ENCODE data around the gene NUMA1.
A peak's percentile ranks its signal among the peaks of the same experiment; 100 is the strongest.

The NUMA1 gene, protein sequence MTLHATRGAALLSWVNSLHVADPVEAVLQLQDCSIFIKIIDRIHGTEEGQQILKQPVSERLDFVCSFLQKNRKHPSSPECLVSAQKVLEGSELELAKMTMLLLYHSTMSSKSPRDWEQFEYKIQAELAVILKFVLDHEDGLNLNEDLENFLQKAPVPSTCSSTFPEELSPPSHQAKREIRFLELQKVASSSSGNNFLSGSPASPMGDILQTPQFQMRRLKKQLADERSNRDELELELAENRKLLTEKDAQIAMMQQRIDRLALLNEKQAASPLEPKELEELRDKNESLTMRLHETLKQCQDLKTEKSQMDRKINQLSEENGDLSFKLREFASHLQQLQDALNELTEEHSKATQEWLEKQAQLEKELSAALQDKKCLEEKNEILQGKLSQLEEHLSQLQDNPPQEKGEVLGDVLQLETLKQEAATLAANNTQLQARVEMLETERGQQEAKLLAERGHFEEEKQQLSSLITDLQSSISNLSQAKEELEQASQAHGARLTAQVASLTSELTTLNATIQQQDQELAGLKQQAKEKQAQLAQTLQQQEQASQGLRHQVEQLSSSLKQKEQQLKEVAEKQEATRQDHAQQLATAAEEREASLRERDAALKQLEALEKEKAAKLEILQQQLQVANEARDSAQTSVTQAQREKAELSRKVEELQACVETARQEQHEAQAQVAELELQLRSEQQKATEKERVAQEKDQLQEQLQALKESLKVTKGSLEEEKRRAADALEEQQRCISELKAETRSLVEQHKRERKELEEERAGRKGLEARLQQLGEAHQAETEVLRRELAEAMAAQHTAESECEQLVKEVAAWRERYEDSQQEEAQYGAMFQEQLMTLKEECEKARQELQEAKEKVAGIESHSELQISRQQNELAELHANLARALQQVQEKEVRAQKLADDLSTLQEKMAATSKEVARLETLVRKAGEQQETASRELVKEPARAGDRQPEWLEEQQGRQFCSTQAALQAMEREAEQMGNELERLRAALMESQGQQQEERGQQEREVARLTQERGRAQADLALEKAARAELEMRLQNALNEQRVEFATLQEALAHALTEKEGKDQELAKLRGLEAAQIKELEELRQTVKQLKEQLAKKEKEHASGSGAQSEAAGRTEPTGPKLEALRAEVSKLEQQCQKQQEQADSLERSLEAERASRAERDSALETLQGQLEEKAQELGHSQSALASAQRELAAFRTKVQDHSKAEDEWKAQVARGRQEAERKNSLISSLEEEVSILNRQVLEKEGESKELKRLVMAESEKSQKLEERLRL (N-terminal part only)

DNA sequence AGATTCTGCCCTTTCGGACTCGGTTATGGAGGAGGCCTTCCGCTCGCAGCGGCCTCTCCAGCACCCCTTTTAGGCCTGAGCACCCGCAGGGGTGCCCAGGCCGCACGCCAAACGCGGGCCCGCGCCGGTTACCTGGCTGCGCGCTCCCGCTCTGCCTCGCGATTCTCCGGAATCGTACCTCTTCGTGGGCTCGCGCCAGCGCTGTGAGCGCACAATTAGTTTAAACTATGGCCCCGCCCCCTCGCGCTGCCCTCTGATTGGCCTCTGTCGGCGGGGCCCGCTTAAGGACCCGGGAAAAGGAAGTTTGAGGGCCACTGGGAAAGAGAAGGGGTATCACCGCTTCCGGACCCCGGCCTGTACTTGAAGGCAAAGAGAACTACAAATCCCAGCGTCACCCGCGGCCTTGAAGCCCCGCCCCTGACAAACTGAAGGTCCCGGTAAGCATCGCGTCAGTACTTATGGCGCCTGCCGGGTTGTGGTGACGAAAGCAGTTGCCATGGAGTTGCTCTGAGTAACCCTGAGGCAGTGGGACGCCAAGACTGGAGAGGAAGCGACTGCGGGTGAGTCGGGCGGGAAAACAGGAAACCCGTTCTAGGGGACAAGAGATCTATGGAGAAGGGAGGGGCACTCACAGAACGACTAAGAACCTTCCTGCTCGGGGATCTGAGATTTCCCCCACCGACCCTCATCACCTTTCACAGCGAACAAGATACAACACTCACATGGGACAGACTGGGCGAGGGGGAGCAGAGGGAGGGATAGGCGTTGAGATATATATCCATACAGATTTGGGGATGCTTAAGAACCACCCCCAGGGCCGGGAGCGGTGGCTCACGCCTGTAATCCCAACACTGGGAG is at the start of gene NUMA1, which contains the start of gene LRRC51:
NUMA1 (minus strand) TSS at position 217 of the 858 bp plus-strand sequence. CDS start 44,599 bp downstream, outside the sequence.
LRRC51 (plus strand) TSS at position 525 of the 858 bp plus-strand sequence. CDS start 8,234 bp downstream, outside the sequence.
- no peak for TF ChIP-seq EZH2phosphoT487 (IDR thresholded peaks at IDR 0.05; ENCODE audit: borderline replicate concordance)
- TF ChIP-seq, protein P1, sequence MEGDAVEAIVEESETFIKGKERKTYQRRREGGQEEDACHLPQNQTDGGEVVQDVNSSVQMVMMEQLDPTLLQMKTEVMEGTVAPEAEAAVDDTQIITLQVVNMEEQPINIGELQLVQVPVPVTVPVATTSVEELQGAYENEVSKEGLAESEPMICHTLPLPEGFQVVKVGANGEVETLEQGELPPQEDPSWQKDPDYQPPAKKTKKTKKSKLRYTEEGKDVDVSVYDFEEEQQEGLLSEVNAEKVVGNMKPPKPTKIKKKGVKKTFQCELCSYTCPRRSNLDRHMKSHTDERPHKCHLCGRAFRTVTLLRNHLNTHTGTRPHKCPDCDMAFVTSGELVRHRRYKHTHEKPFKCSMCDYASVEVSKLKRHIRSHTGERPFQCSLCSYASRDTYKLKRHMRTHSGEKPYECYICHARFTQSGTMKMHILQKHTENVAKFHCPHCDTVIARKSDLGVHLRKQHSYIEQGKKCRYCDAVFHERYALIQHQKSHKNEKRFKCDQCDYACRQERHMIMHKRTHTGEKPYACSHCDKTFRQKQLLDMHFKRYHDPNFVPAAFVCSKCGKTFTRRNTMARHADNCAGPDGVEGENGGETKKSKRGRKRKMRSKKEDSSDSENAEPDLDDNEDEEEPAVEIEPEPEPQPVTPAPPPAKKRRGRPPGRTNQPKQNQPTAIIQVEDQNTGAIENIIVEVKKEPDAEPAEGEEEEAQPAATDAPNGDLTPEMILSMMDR (conservative IDR thresholded peaks at IDR 0.05; ENCODE audit: low read length) = no peak
- H3F3A ChIP-seq (ENCODE audit: low read depth) = no peaks in the 10 kb centered on the region
- H3K9ac ChIP-seq (ENCODE audit: low read depth, low read length, poor library complexity, severe bottlenecking) = peak within 1 kb of the TSS; percentile 84
- no peaks in the 10 kb centered on the region for H3K9me3 ChIP-seq (ENCODE audit: insufficient read depth, low read depth, low read length)
- peak within 1 kb of the TSS; percentile 80 for H2AFZ ChIP-seq (ENCODE audit: low read length)
- H3K4me3 ChIP-seq (ENCODE audit: low read length, poor library complexity, severe bottlenecking) = peak within 1 kb of the TSS; percentile 98
- H3K4me1 ChIP-seq (ENCODE audit: insufficient read depth, low read length, poor library complexity, severe bottlenecking) = peaks cover 40% of the 10 kb centered on the region
- no peaks in the 10 kb centered on the region for H3K27me3 ChIP-seq (ENCODE audit: insufficient read depth, low read length, poor library complexity, severe bottlenecking)
- peaks cover 48% of the 10 kb centered on the region for H3K79me2 ChIP-seq (ENCODE audit: insufficient read depth, low read length)
- H4K20me1 ChIP-seq (ENCODE audit: insufficient read depth, low read length, poor library complexity, severe bottlenecking) = peaks cover 30% of the 10 kb centered on the region
- H3K36me3 ChIP-seq (ENCODE audit: insufficient read depth, low read length) = no peaks in the 10 kb centered on the region
- H3K4me2 ChIP-seq (ENCODE audit: low read depth, low read length, poor library complexity, severe bottlenecking) = peak within 1 kb of the TSS; percentile 94
- H3K9me2 ChIP-seq (replicated peaks; ENCODE audit: low read depth, low read length) = no peaks in the 10 kb centered on the region

DNA sequence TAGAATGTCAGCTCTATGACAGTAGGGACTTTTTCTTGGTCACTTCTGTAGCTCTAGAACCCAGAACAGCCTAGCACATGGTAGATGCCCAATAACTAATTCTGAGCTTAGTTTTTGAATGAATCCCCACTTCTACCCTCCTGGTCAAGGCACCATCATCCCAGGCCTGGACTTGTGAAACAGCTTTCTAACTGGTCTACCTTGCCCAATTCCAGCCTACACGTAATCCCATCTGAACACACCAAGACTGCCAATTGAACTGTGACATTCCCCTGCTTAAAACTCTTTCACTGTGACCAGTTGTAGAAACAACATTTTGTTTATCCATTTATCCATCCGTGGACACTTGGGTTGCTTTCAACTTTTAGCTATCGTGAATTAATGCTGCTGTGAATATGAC is 49.0 kb upstream of the NUMA1 start:
- Histone ChIP-seq H3K36me3 (ENCODE audit: insufficient read depth, low read length) (no peaks in the 10 kb centered on the region), H3K9ac (ENCODE audit: low read depth, low read length, poor library complexity, severe bottlenecking) (no peak overlapping the region), H4K20me1 (ENCODE audit: insufficient read depth, low read length, poor library complexity, severe bottlenecking) (no peaks in the 10 kb centered on the region), H3K27me3 (ENCODE audit: insufficient read depth, low read length, poor library complexity, severe bottlenecking) (no peaks in the 10 kb centered on the region), H3K79me2 (ENCODE audit: insufficient read depth, low read length) (no peaks in the 10 kb centered on the region), H3K9me2 (replicated peaks; ENCODE audit: low read depth, low read length) (no peaks in the 10 kb centered on the region), H2AFZ (ENCODE audit: low read length) (no peak overlapping the region), H3F3A (ENCODE audit: low read depth) (no peaks in the 10 kb centered on the region), H3K4me2 (ENCODE audit: low read depth, low read length, poor library complexity, severe bottlenecking) (no peak overlapping the region), H3K4me3 (ENCODE audit: low read length, poor library complexity, severe bottlenecking) (no peak overlapping the region), H3K9me3 (ENCODE audit: insufficient read depth, low read depth, low read length) (peaks cover 14% of the 10 kb centered on the region; the same call in 1 of the 2 replicates), H3K4me1 (ENCODE audit: insufficient read depth, low read length, poor library complexity, severe bottlenecking) (no peaks in the 10 kb centered on the region)
- TF ChIP-seq EZH2phosphoT487 (IDR thresholded peaks at IDR 0.05; ENCODE audit: borderline replicate concordance) = no peak
- TF ChIP-seq, protein P1 (conservative IDR thresholded peaks at IDR 0.05; ENCODE audit: low read length) = no peak

All from Loucy (cell line).